K562 (cell line): ENCODE results near the gene NRTN. TPM values are rescaled to one million over a fixed set of nuclear protein-coding genes. Genes with fewer than 3 reads are reported as not detected.

Experiments
- ATAC-seq: fragments of 200-7000 bp; cut with Tn5 transposase; 3 replicates; pipeline ENCODE4 v1.9.1; 2020; ENCODE audit warnings: moderate library complexity
- BruUV-seq: library from RNA; stranded (reverse); fragments of 400-500 nt; replicated peaks from 2 replicates; lab custom pipeline; 2021; lab: Mats Ljungman, UMichigan
- CTCF ChIA-PET: fragments of 300-600 bp; formaldehyde crosslinking; extraction: SDS; loops from one replicate; lab custom pipeline; 2021; ENCODE audit warnings: low intra/inter-chr PET ratio; lab: Yijun Ruan, JAX
- POLR2A ChIA-PET: fragments of 300-600, 350-650 bp; sonication (Branson Sonifier 250); formaldehyde crosslinking; extraction: SDS; loops from one replicate; lab custom pipeline; 2021; ENCODE audit warnings: antibody characterized with exemption, inconsistent platforms; lab: Yijun Ruan, JAX
- DNase-seq, 4 experiments: peaks; one replicate each; pipeline versions ENCODE4 v3.0.0 to v3.0.0-alpha.2; 2011 to 2018; ENCODE audit warnings: low spot score in 3 of 4, mixed read lengths in 3 of 4; ENCODE audit errors: extremely low read depth in 1 of 4
- FAIRE-seq: peaks from 2 replicates; lab custom pipeline; 2011; peaks lifted over from hg19 to GRCh38; lab: Jason Lieb, UNC
- H2AFZ ChIP-seq: 2 replicates; pipeline ENCODE4 v1.6.0; 2011; ENCODE audit warnings: low read depth, low read length, control low read depth, inconsistent platforms
- H3K27ac ChIP-seq: fragments of 200-600 bp; 3 replicates; pipeline ENCODE4 v1.8.0; 2011; ENCODE audit warnings: low read depth, mild to moderate bottlenecking, control low read depth, inconsistent platforms, low read length, moderate library complexity, mixed read lengths; ENCODE audit errors: extremely low read depth
- H3K27me3 ChIP-seq, 2 experiments: fragments of 300-600 bp in 1 of 2; 2 replicates in 1 of 2; 3 replicates in 1 of 2; pipeline versions ENCODE4 v1.6.0 to v1.8.0; 2011; ENCODE audit warnings: inconsistent platforms in 2 of 2, low read length in 2 of 2, mild to moderate bottlenecking in 1 of 2, mixed read lengths in 1 of 2, moderate library complexity in 1 of 2; ENCODE audit not compliant: control insufficient read depth in 2 of 2, insufficient read depth in 2 of 2
- H3K36me3 ChIP-seq: fragments of 300-600 bp; 3 replicates; pipeline ENCODE4 v1.8.0; 2011; ENCODE audit warnings: mild to moderate bottlenecking, low read length, inconsistent platforms; ENCODE audit not compliant: control insufficient read depth, insufficient read depth
- H3K4me1 ChIP-seq, 2 experiments: fragments of 200-600 bp in 1 of 2; replicated peaks in 1 of 2; 2 replicates in 1 of 2; 3 replicates in 1 of 2; pipeline versions ENCODE4 v1.5.1 to v1.8.0; 2011; ENCODE audit warnings: inconsistent platforms in 2 of 2, low read length in 2 of 2, mild to moderate bottlenecking in 1 of 2, mixed read lengths in 1 of 2, moderate library complexity in 1 of 2; ENCODE audit not compliant: control insufficient read depth in 2 of 2, insufficient read depth in 2 of 2
- H3K4me2 ChIP-seq: 2 replicates; pipeline ENCODE4 v1.6.1; 2011; ENCODE audit warnings: low read length, control low read depth, inconsistent platforms, mixed read lengths; ENCODE audit not compliant: insufficient read depth
- H3K4me3 ChIP-seq: fragments of 200-600 bp; sonication (generic), shearing (Covaris generic); 2 replicates; pipeline ENCODE4 v1.5.1; 2016; ENCODE audit warnings: control low read depth, inconsistent platforms
- H3K79me2 ChIP-seq: fragments of 200-600 bp; 3 replicates; pipeline ENCODE4 v1.8.0; 2011; ENCODE audit warnings: low read length, inconsistent platforms; ENCODE audit not compliant: control insufficient read depth, insufficient read depth
- H3K9ac ChIP-seq, 2 experiments: 2 replicates each; pipeline versions ENCODE4 v1.6.0 to v1.6.1; 2011; ENCODE audit warnings: low read depth in 2 of 2, low read length in 2 of 2, control low read depth in 1 of 2, inconsistent platforms in 1 of 2, mild to moderate bottlenecking in 1 of 2, mixed read lengths in 1 of 2; ENCODE audit not compliant: insufficient read depth in 1 of 2
- H3K9me1 ChIP-seq: one replicate; pipeline ENCODE4 v1.6.0; 2011; ENCODE audit warnings: inconsistent platforms, mild to moderate bottlenecking, low read length, moderate library complexity; ENCODE audit not compliant: control insufficient read depth, insufficient read depth
- H3K9me3 ChIP-seq: replicated peaks from 2 replicates; pipeline ENCODE4 v1.5.1; 2011; ENCODE audit warnings: low read depth, low read length, inconsistent platforms; ENCODE audit not compliant: control insufficient read depth, insufficient read depth
- H4K20me1 ChIP-seq: replicated peaks from 2 replicates; pipeline ENCODE4 v1.6.1; 2011; ENCODE audit warnings: low read length, inconsistent platforms, mixed read lengths; ENCODE audit not compliant: control insufficient read depth, insufficient read depth
- ESRRA ChIP-seq: fragments of 450-650 bp; IDR thresholded peaks from 2 replicates; pipeline ENCODE4 v1.6.1; 2014; ENCODE audit warnings: low read depth, mild to moderate bottlenecking, moderate library complexity, borderline replicate concordance
- FOS ChIP-seq: IDR thresholded peaks from 3 replicates; pipeline ENCODE4 v1.6.1; 2011; ENCODE audit not compliant: insufficient read length; ENCODE audit errors: extremely low read depth
- KLF6 ChIP-seq: fragments of 250-450 bp; sonication (Bioruptor Pico); IDR thresholded peaks from 2 replicates; pipeline ENCODE4 v1.4.0; 2020; ENCODE audit warnings: mild to moderate bottlenecking, moderate library complexity, borderline replicate concordance
- MLLT1 ChIP-seq, 2 experiments: fragments of 450-650 bp; IDR thresholded peaks; 2 replicates each; pipeline ENCODE4 v1.6.1; 2016
- MLX ChIP-seq, 2 experiments: fragments of 450-650 bp in 1 of 2; sonication (generic) in 1 of 2; formaldehyde crosslinking; conservative IDR thresholded peaks; 2 replicates each; pipeline versions ENCODE4 v1.4.0 to v1.8.1; 2020 to 2022; ENCODE audit warnings: mild to moderate bottlenecking in 1 of 2, missing genetic modification reagents in 1 of 2
- MTA1 ChIP-seq: fragments of 450-650 bp; IDR thresholded peaks from 2 replicates; pipeline ENCODE4 v1.6.1; 2017; ENCODE audit warnings: borderline replicate concordance
- ZNF830 ChIP-seq: fragments of 250-450 bp; sonication (Bioruptor Pico); IDR thresholded peaks from 2 replicates; pipeline ENCODE4 v1.5.0; 2021; ENCODE audit warnings: mild to moderate bottlenecking
- WGBS: fragments of 100-300 bp; shearing (Covaris generic); methylation state at CpG from one replicate; pipeline ENCODE4 v1.1.6; 2016; ENCODE audit warnings: low coverage, mixed read lengths; ENCODE audit not compliant: insufficient coverage; ENCODE audit errors: missing lambda C conversion rate; 5-methylcytosine and 5-hydroxymethylcytosine counted together
- in situ Hi-C: fragments of 300-500 bp; cut with MboI; formaldehyde crosslinking; loops from 4 replicates; pipeline ENCODE4 v1.15.0; 2018; ENCODE audit warnings: inconsistent platforms, mixed read lengths
- intact Hi-C: fragments of 100-400 bp; cut with micrococcal nuclease; formaldehyde crosslinking; loops from 2 replicates; pipeline ENCODE4 v1.14.2; 2022
- polyA plus RNA-seq, 8 experiments: library from polyadenylated mRNA; depleted of rRNA in 4 of 8; stranded (reverse) in 5 of 8; unstranded in 3 of 8; fragments of >200 nt; fragmentation: Nextera tagmentation in 2 of 8; fragmentation: Illumina TruSeq in 1 of 8; extraction: Ambion mirVana in 2 of 8; extraction: Trizol in 1 of 8; gene quantifications; 2 replicates each; pipeline versions ENCODE4 v1.2.1 to v1.2.3, GENCODE V29; 2011 to 2014; ENCODE audit warnings: inconsistent platforms in 1 of 8, missing spikeins in 1 of 8
- total RNA-seq, 7 experiments: library from RNA; depleted of rRNA in 6 of 7; stranded (reverse); fragments of >200 nt in 6 of 7; fragmentation: Illumina TruSeq in 2 of 7; extraction: Trizol in 2 of 7; gene quantifications; 2 replicates each; pipeline versions ENCODE4 v1.2.1 to v1.2.3, GENCODE V29; 2011 to 2021; ENCODE audit warnings: low replicate concordance in 1 of 7

NRTN gene
- total and polyA plus RNA-seq, 9 of the 15 experiments (the other 6 are each of a cell fraction or from before 2014, with no cell fraction given), result 0.62 to 8.1 (median 1.6) TPM; not detected in 2

- ChIA-PET POLR2A (interaction anchor here (0.6 to 0.7 kb wide), 2 partner anchors 19 to 93 kb away, joined by 3 read pairs; no protein-coding TSS in a partner anchor), CTCF (no interaction called here)
- intact Hi-C loops (no loop called here), in situ Hi-C loops (no loop called here)
- FAIRE-seq, result no peak
- ATAC-seq, result no peak
- Histone ChIP-seq H3K4me1 (peaks cover 0 to 14% of the 10 kb centered on the region in 2 experiments; a peak in 2 of 5 replicates), H3K4me3 (no peak overlapping the region), H3K27ac (no peak overlapping the region), H3K27me3 (no peaks in the 10 kb centered on the region), H3K79me2 (no peaks in the 10 kb centered on the region), H3K9ac (no peak overlapping the region), H4K20me1 (no peaks in the 10 kb centered on the region), H2AFZ (no peak overlapping the region), H3K36me3 (no peaks in the 10 kb centered on the region), H3K9me3 (no peaks in the 10 kb centered on the region), H3K9me1 (no peaks in the 10 kb centered on the region), H3K4me2 (no peak overlapping the region)
- BruUV-seq, result no TSS peak
- TF ChIP-seq KLF6 (CRISPR knock-in tag) (no peak), MTA1 (no peak), MLX (CRISPR knock-in tag; conservative IDR thresholded peaks at IDR 0.05) (no peak), ZNF830 (CRISPR knock-in tag) (no peak), MLLT1 (IDR thresholded peaks at IDR 0.05) (no peak), ESRRA (no peak), FOS (no peak)
- no peak for DNase-seq
- 75% methylated on average over 4 of the region's 4 CpGs for WGBS
Observed at GRCh38 chr19:5811117-5811516, 6.2 kb downstream of the NRTN start.
